Lung (tissue), 11 donors: ENCODE measurements around the gene DEFB108B. TPM values are rescaled to one million over a fixed set of nuclear protein-coding genes. Genes with fewer than 3 reads are reported as not detected.
"Not testable (repeated sequence)": the region's sequence is repeated elsewhere in the genome, so short reads cannot be mapped to it uniquely, and the experiment has no call there.

ENCODE experiments used
- ATAC-seq: fragments of 200-7000 bp; cut with Tn5 transposase; one replicate; pipeline ENCODE4 v1.9.1; 2020; ENCODE audit warnings: moderate number of reproducible peaks; ENCODE audit not compliant: insufficient read depth, low FRiP score
- DNase-seq, 3 donors: peaks; one replicate each; pipeline ENCODE4 v3.0.0-alpha.2; 2013 to 2017
- H3K27ac ChIP-seq, 2 donors: one replicate each; pipeline ENCODE4 v1.5.1; 2013; ENCODE audit warnings: mild to moderate bottlenecking in 2 of 2, moderate library complexity in 2 of 2, control low read depth in 1 of 2, inconsistent platforms in 1 of 2, low read depth in 1 of 2, low read length in 1 of 2
- H3K27me3 ChIP-seq, 3 donors: one replicate each; pipeline ENCODE4 v1.5.1; 2013; ENCODE audit warnings: low read length in 2 of 3; ENCODE audit not compliant: control insufficient read depth in 3 of 3, insufficient read depth in 3 of 3
- H3K36me3 ChIP-seq, 4 donors: one replicate each; pipeline ENCODE4 v1.5.1; 2013; ENCODE audit warnings: low read length in 4 of 4, mild to moderate bottlenecking in 1 of 4, moderate library complexity in 1 of 4; ENCODE audit not compliant: control insufficient read depth in 4 of 4, insufficient read depth in 4 of 4
- H3K4me1 ChIP-seq, 5 donors: one replicate each; pipeline ENCODE4 v1.5.1; 2013; ENCODE audit warnings: low read length in 5 of 5, mild to moderate bottlenecking in 2 of 5, moderate library complexity in 1 of 5; ENCODE audit not compliant: control insufficient read depth in 5 of 5, insufficient read depth in 5 of 5
- H3K4me3 ChIP-seq: one replicate; pipeline ENCODE4 v1.5.1; 2013; ENCODE audit warnings: mild to moderate bottlenecking, control low read depth, moderate library complexity
- H3K9ac ChIP-seq, 2 donors: one replicate each; pipeline ENCODE4 v1.5.1; 2013; ENCODE audit warnings: low read length in 2 of 2, control low read depth in 1 of 2; ENCODE audit not compliant: insufficient read depth in 1 of 2
- H3K9me3 ChIP-seq, 4 donors: one replicate each; pipeline ENCODE4 v1.5.1; 2013; ENCODE audit warnings: low read length in 3 of 4, mild to moderate bottlenecking in 1 of 4, moderate library complexity in 1 of 4; ENCODE audit not compliant: control insufficient read depth in 4 of 4, insufficient read depth in 3 of 4
- WGBS, 2 donors: extraction: QIAGEN DNeasy Blood & Tissue Kit; methylation state at CpG; one replicate each; pipeline ENCODE4 v1.1.7; 2013; 5-methylcytosine and 5-hydroxymethylcytosine counted together
- polyA plus RNA-seq, 2 donors: library from polyadenylated mRNA; stranded (reverse); fragments of 200-250 nt; gene quantifications; one replicate each; pipeline ENCODE4 v1.2.1, GENCODE V29; 2013
- small RNA-seq: library from RNA; depleted of rRNA; stranded (forward); fragments of <200 nt; gene quantifications from one replicate; pipeline ENCODE3, GENCODE V24; 2014; ENCODE audit warnings: low replicate concordance
- total RNA-seq, 2 donors: library from RNA; depleted of rRNA in 1 of 2; stranded (reverse); fragments of >200 nt in 1 of 2; gene quantifications; one replicate each; pipeline ENCODE4 v1.2.1, GENCODE V29; 2014 to 2021
- donor health status: Bipolar disorder and iron deficiency.
- donor health status: healthy.
- donor health status: DM: yes; HTN: yes; CAD: no.

Gene DEFB108B
- total and polyA plus RNA-seq, 4 donors, result not detected

DNA sequence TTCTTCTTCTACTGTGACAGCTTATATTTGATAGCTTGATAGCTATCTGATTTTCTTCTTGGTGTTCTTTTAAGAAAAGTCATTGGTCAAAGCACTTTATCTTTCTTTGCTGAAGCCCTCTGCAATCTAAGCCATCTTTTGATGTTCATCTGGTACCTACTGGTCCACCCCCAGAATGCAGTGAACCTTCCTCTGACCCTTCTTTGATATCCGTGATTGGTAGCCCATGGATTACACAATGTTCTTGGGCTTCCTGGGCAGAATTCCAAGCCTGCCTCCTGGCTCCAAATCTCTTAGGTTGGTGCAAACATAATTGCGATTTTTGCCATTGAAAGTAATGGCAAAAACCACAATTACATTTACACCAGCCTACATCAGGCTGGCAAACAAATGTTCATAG is 43.3 kb downstream of the DEFB108B start:
- 58 to 64% methylated on average over 2 of the region's 2 CpGs for WGBS, 2 donors
- H3K9me3 ChIP-seq, H3K4me3 ChIP-seq, DNase-seq, ATAC-seq, H3K4me1 ChIP-seq, H3K27me3 ChIP-seq, H3K36me3 ChIP-seq, H3K27ac ChIP-seq, H3K9ac ChIP-seq: not testable (repeated sequence)

DNA sequence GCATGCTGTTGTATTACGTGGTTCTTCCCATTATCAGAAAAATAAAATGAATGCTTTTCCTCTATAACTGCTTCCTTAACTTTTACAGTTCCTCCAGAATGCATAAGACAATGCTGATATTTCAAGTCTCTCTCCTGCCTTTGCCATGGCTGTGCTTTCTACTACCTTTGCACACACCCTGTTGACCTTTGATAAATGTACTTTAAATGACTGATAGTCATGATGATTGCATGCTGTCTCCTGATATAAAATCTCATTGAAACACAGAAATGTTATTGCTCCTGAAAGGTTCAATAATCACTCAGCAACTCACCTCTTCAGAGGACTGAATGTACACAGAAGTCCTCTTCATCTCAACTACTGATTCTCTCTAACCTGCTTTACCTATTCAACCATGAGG is 45.1 kb downstream of the DEFB108B start, which contains the start of gene DEFB131B:
TSS of gene DEFB131B (plus strand) at position 395 of the 400 bp plus-strand sequence. CDS start at position 395, 0 bp downstream.
- not testable (repeated sequence) for H3K9me3 ChIP-seq, ATAC-seq, DNase-seq, H3K27me3 ChIP-seq, H3K27ac ChIP-seq, H3K4me1 ChIP-seq, H3K9ac ChIP-seq, H3K36me3 ChIP-seq, H3K4me3 ChIP-seq
- 93 to 95% methylated on average over 1 of the region's 1 CpG for WGBS, 2 donors

- WGBS, 2 donors, result 97% methylated on average over 12 of the region's 12 CpGs
- DNase-seq, result not testable (repeated sequence)
Observed at GRCh38 chr11:71885806-71886205, 52.8 kb downstream of the DEFB108B start.

More at GRCh38 chr11:71885806-71886205, 52.8 kb downstream of the DEFB108B start:
- ATAC-seq, H3K9me3 ChIP-seq, H3K9ac ChIP-seq, H3K36me3 ChIP-seq, H3K27ac ChIP-seq, H3K27me3 ChIP-seq, H3K4me3 ChIP-seq, H3K4me1 ChIP-seq: not testable (repeated sequence)

Small RNA genes lying within 50 kb of the gene (small RNA-seq; reads per million reads assigned to genes)
- not detected for gene RNA5SP342

Other genes with a start within 250 kb of the DEFB108B start
- gene DEFB131B, start 45.3 kb downstream of the DEFB108B start, total RNA-seq, result not detected
- gene DEFB131B, start 45.3 kb downstream of the DEFB108B start, polyA plus RNA-seq, result not detected
- 10 to 100 TPM in 1 of 2 donors, 1 to 10 TPM in 1; 7.0 to 20.4 TPM for gene XNDC1N, start 95.4 kb downstream of the DEFB108B start, total RNA-seq
- 1 to 10 TPM; 2.0 to 2.1 TPM for gene XNDC1N, start 95.4 kb downstream of the DEFB108B start, polyA plus RNA-seq
- 10 to 100 TPM; 26.7 to 28.5 TPM for gene RNF121, start 95.8 kb downstream of the DEFB108B start, total RNA-seq
- gene RNF121, start 95.8 kb downstream of the DEFB108B start, polyA plus RNA-seq, result 10 to 100 TPM; 14.0 to 30.2 TPM
- gene IL18BP, start 165.7 kb downstream of the DEFB108B start, total RNA-seq, result 10 to 100 TPM in 1 of 2 donors, 1 to 10 TPM in 1; 8.6 to 24.8 TPM
- 10 to 100 TPM; 15.4 to 38.6 TPM for gene IL18BP, start 165.7 kb downstream of the DEFB108B start, polyA plus RNA-seq
- gene NUMA1, start 247.3 kb downstream of the DEFB108B start, total RNA-seq, result 100 to 1,000 TPM; 161 to 277 TPM
- gene NUMA1, start 247.3 kb downstream of the DEFB108B start, polyA plus RNA-seq, result 100 to 1,000 TPM in 1 of 2 donors, 10 to 100 TPM in 1; 79.9 to 166 TPM
- 10 to 100 TPM; 28.7 to 29.6 TPM for gene LRRC51, start 247.7 kb downstream of the DEFB108B start, total RNA-seq
- gene LRRC51, start 247.7 kb downstream of the DEFB108B start, polyA plus RNA-seq, result 10 to 100 TPM; 10.4 to 10.9 TPM